Activated naive CD4-positive, alpha-beta T cell treated with anti-CD3 and anti-CD28 coated beads, Interleukin-2, amount 50 U/mL, for 72 hours (primary cell): Measurements from ENCODE around the gene DNAH3. TPM values are rescaled to one million over a fixed set of nuclear protein-coding genes. Genes with fewer than 3 reads are reported as not detected.

Experiments
- total RNA-seq, 2 donors: library from RNA; stranded (reverse); gene quantifications; one replicate each; pipeline ENCODE4 v1.2.3, GENCODE V29; 2022

The DNAH3 gene
- total RNA-seq, 2 donors from 2014 or later, result not detected

Other genes with a start within 250 kb of the DNAH3 start
- 10 to 100 TPM; 15.3 to 33.6 TPM for gene LDAF1, start 7.8 kb upstream of the DNAH3 start, total RNA-seq
- gene ZP2, start 60.7 kb upstream of the DNAH3 start, total RNA-seq, result not detected
- gene ANKS4B, start 82.9 kb upstream of the DNAH3 start, total RNA-seq, result not detected
- gene CRYM, start 127.4 kb upstream of the DNAH3 start, total RNA-seq, result not detected